Fibroblast of lung (primary cell): ENCODE data around the gene BUB1B. TPM values are rescaled to one million over a fixed set of nuclear protein-coding genes. Genes with fewer than 3 reads are reported as not detected.

Experiments used
- DNase-seq, 2 donors: peaks; one replicate each; pipeline versions ENCODE4 v3.0.0 to v3.0.0-alpha.2; 2010; ENCODE audit warnings: low read depth in 2 of 2
- H2AFZ ChIP-seq: 2 replicates; pipeline ENCODE4 v1.5.1; 2012; ENCODE audit warnings: low read length, control low read depth, inconsistent platforms
- H3K27ac ChIP-seq: 2 replicates; pipeline ENCODE4 v1.5.1; 2011; ENCODE audit warnings: low read length, control low read depth; ENCODE audit not compliant: insufficient read depth
- H3K27me3 ChIP-seq: 2 replicates; pipeline ENCODE4 v1.5.1; 2011; ENCODE audit warnings: mild to moderate bottlenecking, low read length; ENCODE audit not compliant: control insufficient read depth, insufficient read depth
- H3K36me3 ChIP-seq: 2 replicates; pipeline ENCODE4 v1.5.1; 2011; ENCODE audit warnings: low read length; ENCODE audit not compliant: control insufficient read depth, insufficient read depth
- H3K4me1 ChIP-seq: 2 replicates; pipeline ENCODE4 v1.5.1; 2011; ENCODE audit warnings: low read length; ENCODE audit not compliant: control insufficient read depth, insufficient read depth; ENCODE audit errors: extremely low read depth
- H3K4me2 ChIP-seq: 2 replicates; pipeline ENCODE4 v1.5.1; 2011; ENCODE audit warnings: low read length, control low read depth; ENCODE audit not compliant: insufficient read depth; ENCODE audit errors: extremely low read depth
- H3K4me3 ChIP-seq, 4 experiments: fragments of 200-600 bp in 1 of 4; sonication (generic) in 1 of 4; replicated peaks in 1 of 4; 2 replicates each; pipeline ENCODE4 v1.5.1; 2011 to 2016; ENCODE audit warnings: low read length in 4 of 4, low read depth in 3 of 4, mild to moderate bottlenecking in 3 of 4, control low read depth in 2 of 4, inconsistent platforms in 1 of 4, mixed read lengths in 1 of 4; ENCODE audit not compliant: insufficient read depth in 1 of 4; ENCODE audit errors: control extremely low read depth in 1 of 4
- H3K79me2 ChIP-seq: 2 replicates; pipeline ENCODE4 v1.5.1; 2012; ENCODE audit warnings: mild to moderate bottlenecking, low read length, inconsistent platforms; ENCODE audit not compliant: control insufficient read depth, insufficient read depth
- H3K9ac ChIP-seq: 2 replicates; pipeline ENCODE4 v1.5.1; 2011; ENCODE audit warnings: mild to moderate bottlenecking, low read length, control low read depth; ENCODE audit not compliant: insufficient read depth
- H3K9me3 ChIP-seq: 2 replicates; pipeline ENCODE4 v1.5.1; 2012; ENCODE audit warnings: low read depth, low read length; ENCODE audit not compliant: control insufficient read depth, insufficient read depth
- H4K20me1 ChIP-seq: 2 replicates; pipeline ENCODE4 v1.5.1; 2011; ENCODE audit warnings: low read length; ENCODE audit not compliant: control insufficient read depth, insufficient read depth; ENCODE audit errors: extremely low read depth
- EZH2 ChIP-seq: IDR thresholded peaks from 2 replicates; pipeline ENCODE4 v1.5.1; 2012; ENCODE audit warnings: low read length, control low read depth, mild to moderate bottlenecking; ENCODE audit errors: missing control alignments
- polyA plus RNA-seq, 2 donors: library from polyadenylated mRNA; depleted of rRNA in 1 of 2; stranded (reverse) in 1 of 2; unstranded in 1 of 2; fragments of >200 nt; gene quantifications; 2 replicates each; pipeline ENCODE4 v1.2.1, GENCODE V29; 2011 to 2012; ENCODE audit warnings: missing spikeins in 1 of 2
- total RNA-seq: library from RNA; depleted of rRNA; stranded (reverse); fragments of >200 nt; gene quantifications from 2 replicates; pipeline ENCODE4 v1.2.1, GENCODE V29; 2014
- TF ChIP-seq, protein P1 (sequence below), 2 donors: IDR thresholded peaks in 1 of 2; conservative IDR thresholded peaks in 1 of 2; 1 replicate in 1 of 2; 2 replicates in 1 of 2; pipeline ENCODE4 v1.5.1; 2011 to 2012; ENCODE audit warnings: low read length in 2 of 2, control low read depth in 1 of 2, inconsistent platforms in 1 of 2, low read depth in 1 of 2, mild to moderate bottlenecking in 1 of 2

The BUB1B gene
- total and polyA plus RNA-seq, 2 donors (not counting 1 experiment from before 2014, with no cell fraction given), result 5.4 to 6.9 TPM

DNA sequence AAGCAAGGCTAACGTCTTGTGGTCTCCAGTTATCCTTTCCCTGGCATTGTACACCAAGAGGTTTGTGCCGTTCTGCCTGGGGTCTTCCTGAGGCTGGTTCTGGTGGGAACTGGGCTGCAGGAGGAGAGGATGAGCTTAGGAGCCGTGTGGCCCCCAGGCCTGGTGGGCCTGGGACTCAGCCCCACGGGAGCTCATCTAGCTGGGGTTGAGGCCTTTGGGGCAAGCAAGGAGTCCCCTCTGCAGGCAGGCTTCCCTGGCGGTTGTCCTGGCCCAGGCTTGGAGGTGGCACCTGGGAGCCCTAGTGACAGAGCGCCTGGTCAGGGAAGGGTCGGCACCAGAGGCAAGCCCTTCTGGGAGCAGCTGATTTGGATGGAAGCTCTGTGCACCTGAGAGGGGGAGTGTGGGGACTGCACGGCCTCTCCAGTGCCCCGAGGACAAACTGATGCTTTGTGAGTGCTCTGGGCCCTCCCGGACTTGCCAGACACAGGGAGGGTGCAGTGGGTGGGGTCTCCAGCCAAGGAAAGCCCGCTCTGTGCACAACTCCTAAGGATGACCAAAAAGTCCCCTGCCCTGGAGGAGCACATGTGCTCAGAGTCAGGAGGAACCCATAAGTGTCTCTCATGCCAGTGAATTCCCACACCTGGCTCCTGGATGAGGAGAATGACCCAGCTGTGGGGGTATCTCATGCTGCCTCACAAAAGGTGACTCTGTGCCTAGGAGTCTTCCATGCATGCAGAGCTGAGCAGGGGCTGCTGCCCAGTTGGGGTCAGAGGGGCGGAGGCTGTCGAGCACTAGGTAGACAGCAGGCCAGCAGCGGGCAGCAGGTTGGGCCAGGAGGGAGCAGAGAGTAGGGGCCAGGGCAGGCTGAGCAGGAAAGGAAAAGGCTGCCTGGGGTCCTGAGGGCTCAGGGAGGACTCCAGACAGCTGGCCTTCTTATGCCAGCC lies 80.7 kb downstream of the BUB1B start:
- Histone ChIP-seq H4K20me1 (no peaks in the 10 kb centered on the region), H3K36me3 (no peaks in the 10 kb centered on the region), H3K4me2 (no peak overlapping the region), H3K27me3 (peaks cover 4% of the 10 kb centered on the region), H2AFZ (no peak overlapping the region), H3K4me3 (no peak overlapping the region), H3K79me2 (no peaks in the 10 kb centered on the region), H3K4me1 (peaks cover 4% of the 10 kb centered on the region), H3K27ac (no peak overlapping the region), H3K9ac (no peak overlapping the region), H3K9me3 (no peaks in the 10 kb centered on the region)
- TF ChIP-seq, protein P1, sequence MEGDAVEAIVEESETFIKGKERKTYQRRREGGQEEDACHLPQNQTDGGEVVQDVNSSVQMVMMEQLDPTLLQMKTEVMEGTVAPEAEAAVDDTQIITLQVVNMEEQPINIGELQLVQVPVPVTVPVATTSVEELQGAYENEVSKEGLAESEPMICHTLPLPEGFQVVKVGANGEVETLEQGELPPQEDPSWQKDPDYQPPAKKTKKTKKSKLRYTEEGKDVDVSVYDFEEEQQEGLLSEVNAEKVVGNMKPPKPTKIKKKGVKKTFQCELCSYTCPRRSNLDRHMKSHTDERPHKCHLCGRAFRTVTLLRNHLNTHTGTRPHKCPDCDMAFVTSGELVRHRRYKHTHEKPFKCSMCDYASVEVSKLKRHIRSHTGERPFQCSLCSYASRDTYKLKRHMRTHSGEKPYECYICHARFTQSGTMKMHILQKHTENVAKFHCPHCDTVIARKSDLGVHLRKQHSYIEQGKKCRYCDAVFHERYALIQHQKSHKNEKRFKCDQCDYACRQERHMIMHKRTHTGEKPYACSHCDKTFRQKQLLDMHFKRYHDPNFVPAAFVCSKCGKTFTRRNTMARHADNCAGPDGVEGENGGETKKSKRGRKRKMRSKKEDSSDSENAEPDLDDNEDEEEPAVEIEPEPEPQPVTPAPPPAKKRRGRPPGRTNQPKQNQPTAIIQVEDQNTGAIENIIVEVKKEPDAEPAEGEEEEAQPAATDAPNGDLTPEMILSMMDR (conservative IDR thresholded peaks at IDR 0.05 in 1 of 2, IDR thresholded peaks at IDR 0.05 in 1 of 2; ENCODE audit: low read depth in 1 of 2, low read length in 2 of 2), result no peak
- TF ChIP-seq EZH2, result no peak
- no peak for DNase-seq

DNA sequence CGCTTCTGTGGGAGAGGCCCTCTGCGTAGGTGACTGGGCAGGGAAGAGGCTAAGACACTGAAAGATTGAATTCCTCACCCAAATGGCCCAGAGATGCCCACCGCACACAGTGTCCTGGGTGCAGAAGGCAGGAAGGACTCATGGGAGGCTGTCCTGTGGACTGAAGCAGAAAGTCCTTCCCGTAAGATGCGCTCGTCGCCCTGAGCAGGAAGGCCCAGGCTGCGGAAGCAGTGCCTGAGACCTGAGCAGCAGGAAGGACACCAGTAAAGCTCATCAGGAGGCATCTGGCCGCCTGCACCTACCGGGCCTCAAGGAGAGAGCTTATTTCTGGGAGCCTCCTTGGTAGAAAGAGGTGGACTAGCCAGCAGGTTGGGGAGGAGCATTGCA lies 81.3 kb downstream of the BUB1B start:
- H2AFZ ChIP-seq, result no peak overlapping the region
- H3K4me2 ChIP-seq, result no peak overlapping the region
- no peaks in the 10 kb centered on the region for H3K36me3 ChIP-seq
- H3K9me3 ChIP-seq, result no peaks in the 10 kb centered on the region
- no peaks in the 10 kb centered on the region for H3K79me2 ChIP-seq
- H4K20me1 ChIP-seq, result no peaks in the 10 kb centered on the region
- no peak overlapping the region for H3K9ac ChIP-seq
- H3K27ac ChIP-seq, result no peak overlapping the region
- H3K27me3 ChIP-seq, result peaks cover 6% of the 10 kb centered on the region
- peaks cover 4% of the 10 kb centered on the region for H3K4me1 ChIP-seq
- no peak for DNase-seq
- no peak overlapping the region for H3K4me3 ChIP-seq
- TF ChIP-seq, protein P1 (conservative IDR thresholded peaks at IDR 0.05 in 1 of 2, IDR thresholded peaks at IDR 0.05 in 1 of 2; ENCODE audit: low read depth in 1 of 2, low read length in 2 of 2), result no peak
- TF ChIP-seq EZH2, result no peak

DNA sequence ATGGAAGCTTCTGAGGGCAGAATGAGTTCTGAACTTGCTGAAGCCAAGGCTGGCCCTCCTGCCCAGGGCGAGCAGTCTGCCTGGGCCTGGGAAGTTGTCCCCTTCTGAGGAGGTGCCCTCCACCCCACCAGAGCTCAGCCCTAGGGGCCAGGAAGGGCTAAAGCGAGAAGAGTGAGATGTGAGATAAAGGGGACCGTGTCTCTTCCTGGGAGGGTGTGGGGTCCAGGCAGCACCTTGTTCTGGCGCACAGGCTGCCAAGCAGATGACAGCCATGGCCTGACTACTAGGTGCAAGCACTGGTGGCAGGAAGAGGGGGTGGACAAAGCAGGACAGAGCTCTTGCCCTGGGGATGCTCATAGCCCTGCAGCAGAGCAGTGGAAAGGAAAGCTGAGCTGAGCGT lies 81.7 kb downstream of the BUB1B start:
- peaks cover 8% of the 10 kb centered on the region for H3K27me3 ChIP-seq
- H2AFZ ChIP-seq, result no peak overlapping the region
- no peak for TF ChIP-seq EZH2
- TF ChIP-seq, protein P1 (conservative IDR thresholded peaks at IDR 0.05 in 1 of 2, IDR thresholded peaks at IDR 0.05 in 1 of 2; ENCODE audit: low read depth in 1 of 2, low read length in 2 of 2), result no peak
- H3K4me2 ChIP-seq, result no peak overlapping the region
- no peak overlapping the region for H3K27ac ChIP-seq
- H3K36me3 ChIP-seq, result no peaks in the 10 kb centered on the region
- no peak for DNase-seq
- no peaks in the 10 kb centered on the region for H4K20me1 ChIP-seq
- H3K9me3 ChIP-seq, result no peaks in the 10 kb centered on the region
- no peak overlapping the region for H3K4me3 ChIP-seq
- H3K9ac ChIP-seq, result no peak overlapping the region
- peaks cover 4% of the 10 kb centered on the region for H3K4me1 ChIP-seq
- no peaks in the 10 kb centered on the region for H3K79me2 ChIP-seq
